Measurements from ENCODE around the gene APRT. TPM values are rescaled to one million over a fixed set of nuclear protein-coding genes. Genes with fewer than 3 reads are reported as not detected.

APRT gene
- total RNA-seq, 1 experiment from 2014 or later = 134 TPM

DNA sequence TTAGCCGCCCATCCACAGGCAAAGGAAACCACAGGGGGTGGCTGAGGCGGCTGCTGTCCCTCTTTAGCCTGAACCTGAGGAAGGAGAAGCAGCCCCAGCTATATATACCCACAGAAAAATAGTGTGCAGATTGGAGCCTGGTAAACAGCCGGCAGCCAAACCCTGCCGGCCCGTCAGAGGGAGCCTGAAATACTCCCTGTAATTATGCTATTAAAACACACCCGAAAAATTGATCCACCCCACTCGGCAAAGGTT, 33.5 kb downstream of the APRT start:
- Histone ChIP-seq H3K4me3 (ENCODE audit: low read depth, low read length, poor library complexity, severe bottlenecking) (no peak overlapping the region), H3K4me1 (ENCODE audit: insufficient read depth, low read length, poor library complexity, severe bottlenecking) (peaks cover 73% of the 10 kb centered on the region), H3K27me3 (replicated peaks; ENCODE audit: insufficient read depth, low read depth, low read length, poor library complexity) (no peaks in the 10 kb centered on the region), H3K9me3 (ENCODE audit: low read depth, low read length, poor library complexity, severe bottlenecking) (no peaks in the 10 kb centered on the region), H3K27ac (ENCODE audit: low read depth, low read length, poor library complexity, severe bottlenecking) (peak overlapping the region; percentile 64), H3K36me3 (ENCODE audit: insufficient read depth, low read length, poor library complexity, severe bottlenecking) (no peaks in the 10 kb centered on the region)
- ChIA-PET CTCF (interaction anchor here (1.4 kb wide), 1 partner anchor 41 kb away, joined by 3 read pairs; no protein-coding TSS in a partner anchor), POLR2A (ENCODE audit: low non-redundant PET) (no interaction called here)
- no TSS peak for BruUV-seq (replicated peaks)
- intact Hi-C loops (cut with micrococcal nuclease; ENCODE audit: unreplicated experiment) = no loop called here
- DNase-seq (ENCODE audit: low spot score) = no peak
- TF ChIP-seq EZH2 (IDR thresholded peaks at IDR 0.05; ENCODE audit: borderline replicate concordance, low read depth, low read length, poor library complexity, severe bottlenecking) (no peak), CTCF (conservative IDR thresholded peaks at IDR 0.05; ENCODE audit: low read depth, low read length) (no peak)

DNA sequence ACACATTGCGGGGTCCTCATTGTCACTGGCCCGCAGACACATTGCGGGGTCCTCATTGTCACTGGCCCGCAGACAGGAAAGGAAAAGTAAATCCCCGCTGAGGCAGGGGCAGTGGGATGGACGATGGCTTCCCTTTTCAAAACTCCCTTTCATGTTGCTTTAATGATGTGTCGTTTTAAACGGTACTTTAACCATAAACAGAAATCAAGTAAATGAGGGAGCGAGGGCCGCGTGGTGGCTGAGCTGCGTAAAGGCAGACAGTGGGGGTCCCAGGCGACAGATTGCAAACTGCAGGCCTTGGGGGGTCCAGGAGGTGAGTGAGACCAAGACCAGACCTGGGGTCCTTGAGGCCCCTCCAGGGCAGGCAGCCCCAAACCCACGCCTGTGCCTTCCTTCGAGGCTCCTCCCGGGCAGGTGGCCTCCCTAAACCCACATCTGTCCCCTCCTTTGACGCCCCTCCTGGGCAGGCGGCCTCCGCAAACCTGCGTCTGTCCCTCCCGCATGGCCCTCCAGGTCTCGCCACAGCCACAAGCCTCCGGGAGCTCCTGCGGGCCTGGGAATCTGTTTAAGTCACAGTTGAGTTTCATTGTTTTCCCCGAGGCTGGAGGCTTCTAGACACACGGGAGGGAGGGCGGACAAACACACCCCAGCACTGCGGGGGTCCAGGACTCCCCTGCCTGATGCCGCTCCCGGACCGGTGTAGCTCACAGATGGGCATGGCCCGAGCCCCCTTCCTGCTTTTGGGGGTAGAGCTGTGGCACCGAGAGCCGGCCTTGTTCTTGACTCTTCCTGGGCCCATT, 34.1 kb downstream of the APRT start:
- BruUV-seq (replicated peaks) = no TSS peak
- Histone ChIP-seq H3K4me3 (ENCODE audit: low read depth, low read length, poor library complexity, severe bottlenecking) (no peak overlapping the region), H3K27me3 (replicated peaks; ENCODE audit: insufficient read depth, low read depth, low read length, poor library complexity) (no peaks in the 10 kb centered on the region), H3K36me3 (ENCODE audit: insufficient read depth, low read length, poor library complexity, severe bottlenecking) (no peaks in the 10 kb centered on the region), H3K9me3 (ENCODE audit: low read depth, low read length, poor library complexity, severe bottlenecking) (no peaks in the 10 kb centered on the region), H3K4me1 (ENCODE audit: insufficient read depth, low read length, poor library complexity, severe bottlenecking) (peaks cover 73% of the 10 kb centered on the region), H3K27ac (ENCODE audit: low read depth, low read length, poor library complexity, severe bottlenecking) (peak overlapping the region; percentile 64)
- POLR2A ChIA-PET (ENCODE audit: low non-redundant PET) = no interaction called here
- TF ChIP-seq EZH2 (IDR thresholded peaks at IDR 0.05; ENCODE audit: borderline replicate concordance, low read depth, low read length, poor library complexity, severe bottlenecking) (no peak), CTCF (conservative IDR thresholded peaks at IDR 0.05; ENCODE audit: low read depth, low read length) (no peak)
- intact Hi-C loops (cut with micrococcal nuclease; ENCODE audit: unreplicated experiment) = no loop called here
- CTCF ChIA-PET = interaction anchor here (1.4 kb wide), 1 partner anchor 40 kb away, joined by 3 read pairs; no protein-coding TSS in a partner anchor
- DNase-seq (ENCODE audit: low spot score) = no peak

GRCh38 chr16:88775825-88776224, 35.9 kb downstream of the APRT start:
- intact Hi-C loops (cut with micrococcal nuclease; ENCODE audit: unreplicated experiment) = no loop called here
- no TSS peak for BruUV-seq (replicated peaks)
- Histone ChIP-seq H3K27me3 (replicated peaks; ENCODE audit: insufficient read depth, low read depth, low read length, poor library complexity) (no peaks in the 10 kb centered on the region), H3K36me3 (ENCODE audit: insufficient read depth, low read length, poor library complexity, severe bottlenecking) (no peaks in the 10 kb centered on the region), H3K9me3 (ENCODE audit: low read depth, low read length, poor library complexity, severe bottlenecking) (no peaks in the 10 kb centered on the region), H3K27ac (ENCODE audit: low read depth, low read length, poor library complexity, severe bottlenecking) (no peak overlapping the region), H3K4me3 (ENCODE audit: low read depth, low read length, poor library complexity, severe bottlenecking) (no peak overlapping the region), H3K4me1 (ENCODE audit: insufficient read depth, low read length, poor library complexity, severe bottlenecking) (peaks cover 73% of the 10 kb centered on the region)
- CTCF ChIA-PET = no interaction called here
- POLR2A ChIA-PET (ENCODE audit: low non-redundant PET) = interaction anchor here (0.7 kb wide), 2 partner anchors 9 to 39 kb away, joined by 4 to 11 read pairs; partner anchors contain the start of gene PIEZO1
- TF ChIP-seq EZH2 (IDR thresholded peaks at IDR 0.05; ENCODE audit: borderline replicate concordance, low read depth, low read length, poor library complexity, severe bottlenecking) (no peak), CTCF (conservative IDR thresholded peaks at IDR 0.05; ENCODE audit: low read depth, low read length) (no peak)
- DNase-seq (ENCODE audit: low spot score) = no peak
